ENCODE measurements around the gene FAM83G.
"Not testable (repeated sequence)": the region's sequence is repeated elsewhere in the genome, so short reads cannot be mapped to it uniquely, and the experiment has no call there.

FAM83G gene

DNA sequence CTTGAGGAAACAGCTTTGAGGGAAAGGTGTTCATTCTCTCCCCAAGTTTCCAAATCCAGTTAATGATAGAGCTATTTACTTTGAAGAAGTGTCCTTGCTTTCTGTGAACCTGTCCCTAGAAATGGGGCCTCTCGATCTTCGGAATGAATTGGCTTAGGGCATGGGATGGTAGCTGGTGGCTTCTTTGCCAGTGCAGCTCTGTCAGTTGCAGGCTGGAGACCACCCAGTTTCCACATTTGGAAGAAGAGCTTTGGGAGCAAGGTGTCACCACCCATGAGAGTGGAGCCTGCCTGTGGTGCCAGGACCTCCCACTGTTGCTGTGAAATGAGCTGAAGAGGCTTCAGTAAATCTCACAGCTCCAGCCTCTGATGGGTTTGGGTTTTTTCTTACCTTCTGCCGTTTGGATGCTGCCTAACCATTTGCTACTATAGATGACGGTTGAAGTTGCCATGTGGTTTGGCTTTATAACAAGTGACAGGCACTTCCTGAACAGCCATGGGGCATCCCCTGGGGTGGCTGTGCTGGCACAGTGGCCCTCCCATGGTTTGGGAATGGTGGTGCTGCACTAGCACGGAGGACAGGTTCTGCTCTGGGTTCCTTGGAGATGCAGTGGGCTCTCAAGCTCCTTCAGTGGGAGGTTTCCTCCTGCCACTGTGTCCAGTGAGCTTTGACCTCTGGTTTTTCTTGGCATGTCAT, 72.1 kb downstream of the FAM83G start:
- TF ChIP-seq, protein P1, sequence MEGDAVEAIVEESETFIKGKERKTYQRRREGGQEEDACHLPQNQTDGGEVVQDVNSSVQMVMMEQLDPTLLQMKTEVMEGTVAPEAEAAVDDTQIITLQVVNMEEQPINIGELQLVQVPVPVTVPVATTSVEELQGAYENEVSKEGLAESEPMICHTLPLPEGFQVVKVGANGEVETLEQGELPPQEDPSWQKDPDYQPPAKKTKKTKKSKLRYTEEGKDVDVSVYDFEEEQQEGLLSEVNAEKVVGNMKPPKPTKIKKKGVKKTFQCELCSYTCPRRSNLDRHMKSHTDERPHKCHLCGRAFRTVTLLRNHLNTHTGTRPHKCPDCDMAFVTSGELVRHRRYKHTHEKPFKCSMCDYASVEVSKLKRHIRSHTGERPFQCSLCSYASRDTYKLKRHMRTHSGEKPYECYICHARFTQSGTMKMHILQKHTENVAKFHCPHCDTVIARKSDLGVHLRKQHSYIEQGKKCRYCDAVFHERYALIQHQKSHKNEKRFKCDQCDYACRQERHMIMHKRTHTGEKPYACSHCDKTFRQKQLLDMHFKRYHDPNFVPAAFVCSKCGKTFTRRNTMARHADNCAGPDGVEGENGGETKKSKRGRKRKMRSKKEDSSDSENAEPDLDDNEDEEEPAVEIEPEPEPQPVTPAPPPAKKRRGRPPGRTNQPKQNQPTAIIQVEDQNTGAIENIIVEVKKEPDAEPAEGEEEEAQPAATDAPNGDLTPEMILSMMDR (IDR thresholded peaks at IDR 0.05; ENCODE audit: control insufficient read depth, insufficient read depth, low read depth, low read length, missing control alignments), result no peak
- no peak overlapping the region for H3K4me3 ChIP-seq (ENCODE audit: control insufficient read depth, low read depth, low read length)
- DNase-seq (ENCODE audit: low read depth), result no peak

DNA sequence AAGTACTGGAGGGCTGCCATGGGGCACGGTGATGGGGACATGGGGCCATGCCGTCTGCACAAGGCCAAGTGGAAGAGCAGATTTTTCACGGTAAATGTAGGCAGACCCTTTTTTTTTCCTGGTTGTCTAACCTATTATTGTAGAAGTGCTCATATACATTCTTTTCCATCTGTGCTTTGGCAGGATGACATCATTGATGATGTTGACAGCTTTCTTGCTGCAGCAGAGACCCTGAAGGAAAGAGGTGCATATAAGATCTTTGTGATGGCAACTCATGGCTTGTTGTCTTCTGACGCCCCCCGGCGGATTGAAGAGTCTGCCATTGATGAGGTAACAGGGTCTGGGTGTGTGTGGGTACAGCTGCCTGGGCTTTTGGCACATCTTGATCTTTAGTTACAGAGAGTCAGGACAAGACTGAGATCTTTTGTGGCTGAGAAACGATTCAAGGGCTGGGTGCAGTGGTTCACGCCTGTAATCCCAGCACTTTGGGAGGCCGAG, 75.9 kb downstream of the FAM83G start:
- TF ChIP-seq, protein P1 (IDR thresholded peaks at IDR 0.05; ENCODE audit: control insufficient read depth, insufficient read depth, low read depth, low read length, missing control alignments), result no peak
- H3K4me3 ChIP-seq (ENCODE audit: control insufficient read depth, low read depth, low read length), result no peak overlapping the region
- DNase-seq (ENCODE audit: low read depth), result no peak

DNA sequence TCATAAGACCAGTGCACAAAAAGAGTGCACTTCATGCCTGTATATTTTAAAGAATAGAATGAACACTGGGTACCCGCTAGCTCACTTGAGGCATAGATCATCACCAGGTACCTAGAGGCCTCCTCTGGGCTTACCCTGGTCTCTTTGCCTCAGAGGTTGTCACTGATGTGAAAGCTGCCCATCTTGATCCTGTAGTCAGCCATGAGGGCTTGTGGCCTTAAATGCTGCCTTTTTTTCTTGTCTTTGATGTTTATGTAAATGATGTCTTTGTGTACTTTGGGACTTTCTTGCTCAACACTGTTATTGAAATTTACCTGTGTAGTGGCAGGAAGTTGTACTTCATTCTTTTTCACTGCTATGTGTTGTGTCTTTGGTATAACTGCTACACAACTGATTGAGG, 79.4 kb downstream of the FAM83G start:
- TF ChIP-seq, protein P1 (IDR thresholded peaks at IDR 0.05; ENCODE audit: control insufficient read depth, insufficient read depth, low read depth, low read length, missing control alignments), result no peak
- no peak for DNase-seq (ENCODE audit: low read depth)
- H3K4me3 ChIP-seq (ENCODE audit: control insufficient read depth, low read depth, low read length), result no peak overlapping the region

DNA sequence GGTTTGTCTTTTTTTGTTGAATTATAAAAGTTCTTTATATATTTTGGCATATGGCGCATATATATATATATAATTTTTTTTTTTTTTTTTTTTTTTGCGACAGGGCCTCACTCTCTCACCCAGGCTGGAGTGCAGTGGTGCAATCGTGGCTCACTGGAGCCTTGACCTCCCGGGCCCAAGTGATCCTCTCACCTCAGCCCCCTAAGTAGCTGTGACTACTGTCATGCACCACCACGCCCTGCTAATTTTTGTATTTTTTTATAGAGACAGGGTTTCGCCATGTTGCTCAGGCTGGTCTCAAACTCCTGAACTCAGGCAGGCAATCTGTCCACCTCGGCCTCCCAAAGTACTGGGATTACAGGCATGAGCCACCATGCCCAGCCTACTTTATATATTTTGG, 82.0 kb downstream of the FAM83G start:
- DNase-seq (ENCODE audit: low read depth); H3K4me3 ChIP-seq (ENCODE audit: control insufficient read depth, low read depth, low read length): not testable (repeated sequence)

DNA sequence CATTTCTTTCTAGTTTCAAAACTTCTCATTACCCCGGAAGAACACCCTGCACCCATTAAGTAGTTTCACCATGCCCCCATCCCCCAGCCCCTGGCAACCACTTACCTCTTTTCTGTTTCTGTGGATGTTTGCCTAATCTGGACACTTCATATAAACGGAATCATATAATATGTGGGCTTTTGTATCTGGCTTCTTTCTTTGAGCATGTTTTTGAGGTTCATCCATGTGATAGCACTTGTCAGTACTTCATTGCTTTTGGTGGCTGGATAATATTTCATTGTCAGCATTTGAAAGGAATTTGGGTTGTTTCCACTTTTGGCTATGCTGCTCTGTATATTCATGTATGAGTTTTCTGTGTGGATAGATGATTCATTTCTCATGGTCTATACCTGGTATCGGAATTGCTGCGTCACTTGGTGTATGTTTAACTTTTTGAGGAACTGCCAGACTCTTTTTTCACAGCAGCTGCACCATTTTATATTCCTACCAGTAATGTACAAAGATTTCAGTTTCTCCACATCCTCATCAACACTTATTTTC, 82.6 kb downstream of the FAM83G start:
- DNase-seq (ENCODE audit: low read depth), result no peak
- no peak overlapping the region for H3K4me3 ChIP-seq (ENCODE audit: control insufficient read depth, low read depth, low read length)
- TF ChIP-seq, protein P1 (IDR thresholded peaks at IDR 0.05; ENCODE audit: control insufficient read depth, insufficient read depth, low read depth, low read length, missing control alignments), result no peak

DNA sequence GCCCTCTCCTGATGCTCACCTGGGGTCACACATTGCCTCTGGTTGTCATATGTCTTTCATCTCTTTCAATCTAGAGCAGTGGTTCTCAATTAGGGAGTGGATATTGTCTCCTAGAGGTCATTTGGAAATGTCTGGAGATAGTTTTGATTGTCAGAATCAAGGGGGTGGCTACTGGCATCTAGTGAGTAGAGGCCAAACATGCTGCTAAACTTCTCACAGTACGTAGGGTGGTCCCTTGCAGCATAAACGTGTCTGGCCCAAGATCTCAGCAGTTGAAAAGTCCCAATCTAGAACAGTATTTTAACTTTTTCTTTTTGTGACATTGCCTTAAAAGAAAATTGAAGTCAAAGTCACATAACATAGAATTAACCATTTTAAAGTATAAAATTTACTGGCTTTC, 83.1 kb downstream of the FAM83G start:
- TF ChIP-seq, protein P1 (IDR thresholded peaks at IDR 0.05; ENCODE audit: control insufficient read depth, insufficient read depth, low read depth, low read length, missing control alignments), result no peak
- DNase-seq (ENCODE audit: low read depth), result no peak
- H3K4me3 ChIP-seq (ENCODE audit: control insufficient read depth, low read depth, low read length), result no peak overlapping the region

DNA sequence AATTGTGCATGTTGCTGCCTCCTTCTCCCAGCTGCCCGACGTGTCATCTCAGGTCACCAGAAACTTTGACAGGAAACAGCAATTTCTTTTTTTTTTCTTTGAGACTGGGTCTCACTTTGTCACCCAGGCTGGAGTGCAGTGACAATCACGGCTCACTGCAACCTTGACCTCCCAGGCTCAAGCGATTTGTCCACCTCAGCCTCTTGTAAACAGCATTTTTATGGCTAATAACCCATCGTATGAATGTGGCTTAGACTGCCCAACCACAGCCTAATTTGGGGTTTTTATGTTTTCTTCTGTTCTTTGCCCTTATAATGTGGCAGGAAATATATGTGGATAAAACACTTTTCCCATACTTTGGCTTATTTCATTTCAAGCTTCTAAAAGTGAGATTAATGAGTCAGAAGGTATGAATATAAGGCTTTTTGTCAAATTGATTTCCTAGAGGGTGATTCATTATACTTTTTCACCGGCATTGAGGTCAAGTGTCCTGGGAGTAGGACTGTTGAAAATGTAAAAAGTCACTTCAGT, 83.6 kb downstream of the FAM83G start:
- no peak overlapping the region for H3K4me3 ChIP-seq (ENCODE audit: control insufficient read depth, low read depth, low read length)
- no peak for DNase-seq (ENCODE audit: low read depth)
- TF ChIP-seq, protein P1 (IDR thresholded peaks at IDR 0.05; ENCODE audit: control insufficient read depth, insufficient read depth, low read depth, low read length, missing control alignments), result no peak

All from AG09309 (cell line).